Right ventricle myocardium inferior (tissue), 1 donor: ENCODE results near the gene KCNK4. TPM values are rescaled to one million over a fixed set of nuclear protein-coding genes. Genes with fewer than 3 reads are reported as not detected.
"Not testable (repeated sequence)": the region's sequence is repeated elsewhere in the genome, so short reads cannot be mapped to it uniquely, and the experiment has no call there.

Experiments used
- ATAC-seq: fragments of 200-7000 bp; cut with Tn5 transposase; one replicate; pipeline ENCODE4 v1.9.1; 2020; ENCODE audit warnings: mild to moderate bottlenecking, moderate library complexity
- DNase-seq: peaks from one replicate; pipeline ENCODE4 v3.0.0; 2021; ENCODE audit errors: missing footprints
- intact Hi-C: fragments of 100-400 bp; cut with DNase I; formaldehyde crosslinking; loops from one replicate; pipeline ENCODE4 v1.11.0; 2022
- long read RNA-seq: library from polyadenylated mRNA; unstranded; transcript quantifications from one replicate; pipeline ENCODE4 v2.0.0, GENCODE V29; 2021
- total RNA-seq: library from RNA; stranded (reverse); fragmentation: NEBNext Ultra II Directional; extraction: Animal tissue kit (Norgen Biotek cat#: 25700); gene quantifications from one replicate; pipeline ENCODE4 v1.2.1, GENCODE V29; 2021
- donor health status: DM: no; HTN: yes; CAD: no; lungs with severe emphysema.

Gene KCNK4
- not detected for total RNA-seq
- long read RNA-seq: 0 reads

- ATAC-seq (no peak), DNase-seq (peak; percentile 22)
- intact Hi-C loops: no loop called here
These were observed at the start of gene KCNK4 for GRCh38 chr11:64291262-64291751. KCNK4 (plus strand) TSS chr11:64291302; CDS start chr11:64293019, 1,717 bp downstream.

DNA sequence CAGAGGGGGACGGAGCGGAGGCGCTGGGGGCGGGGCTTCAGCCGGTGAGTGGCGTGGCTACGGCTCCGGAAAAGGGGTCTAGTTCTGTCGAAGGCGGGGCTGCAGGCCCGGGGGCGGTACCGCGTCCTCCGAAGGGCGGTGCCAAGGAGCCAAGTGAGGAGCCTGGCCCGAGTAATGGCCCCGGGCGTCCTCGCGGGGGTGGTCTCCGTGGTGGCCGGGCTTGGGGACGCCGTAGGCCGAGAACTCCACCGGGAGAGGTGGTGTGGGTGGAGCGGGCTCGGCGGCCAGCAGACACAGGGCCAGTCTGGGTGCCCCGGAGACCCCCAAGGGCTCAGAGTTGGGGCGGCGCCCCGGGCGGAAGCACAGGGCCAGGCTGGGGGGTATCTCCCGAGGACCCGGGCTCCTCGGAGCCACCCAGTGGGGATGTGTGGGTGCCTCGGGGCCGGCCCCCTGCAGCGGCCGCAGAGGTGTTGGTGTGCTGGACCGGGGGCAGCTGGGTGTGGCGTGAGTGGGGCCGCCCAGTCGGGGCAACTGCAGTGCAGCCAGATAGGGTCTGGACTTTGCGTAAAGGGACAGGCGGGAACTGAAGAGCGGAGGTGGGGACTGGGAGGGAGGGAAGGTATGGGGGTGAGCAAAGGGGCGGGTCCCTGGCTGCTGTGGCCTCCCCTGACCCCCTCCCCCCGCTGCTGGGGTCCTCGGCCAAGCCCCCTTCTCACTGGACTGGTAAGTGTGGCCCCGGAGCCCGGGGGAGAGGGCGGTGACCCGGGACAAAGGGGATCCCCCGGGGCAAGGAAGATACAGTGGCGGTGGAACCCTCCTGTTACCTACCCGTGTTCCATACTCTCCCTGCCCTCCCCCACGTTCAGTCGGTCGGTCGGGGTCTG lies 49.4 kb upstream of the KCNK4 start:
- peak; percentile 4 for ATAC-seq
- intact Hi-C loops: loop anchor here (2.0 kb wide), 1 partner anchor 63 kb away; the partner anchor contains the start of gene ESRRA

DNA sequence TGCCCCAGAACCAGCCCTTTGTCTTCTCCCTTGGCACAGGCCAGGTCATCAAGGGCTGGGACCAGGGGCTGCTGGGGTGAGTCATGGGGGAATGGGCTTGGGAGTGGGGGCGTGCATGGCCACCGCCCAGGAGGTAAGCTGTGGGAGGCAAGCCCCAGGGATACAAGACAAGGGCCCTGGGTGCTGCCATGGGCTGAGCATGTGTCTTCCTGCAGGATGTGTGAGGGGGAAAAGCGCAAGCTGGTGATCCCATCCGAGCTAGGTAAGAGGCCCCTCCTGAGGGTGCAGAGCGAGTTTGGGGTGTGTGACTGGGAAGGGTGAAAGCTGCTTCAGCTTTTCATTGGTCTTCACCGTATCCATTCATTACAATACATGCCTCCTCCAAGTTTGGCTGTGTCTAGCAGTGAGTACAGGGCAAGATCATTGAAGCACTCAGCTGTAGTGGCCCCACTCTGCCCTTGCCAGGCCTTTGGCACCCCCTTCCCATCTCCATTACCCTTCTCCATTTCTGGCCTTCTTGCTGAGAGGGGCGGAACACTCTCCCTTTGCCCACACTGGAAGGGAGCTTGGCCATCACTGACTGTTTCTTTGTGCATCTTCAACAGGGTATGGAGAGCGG lies 47.8 kb upstream of the KCNK4 start:
- DNase-seq (no peak), ATAC-seq (no peak)
- intact Hi-C loops: no loop called here

More for the DNA sequence above, 49.4 kb upstream of the KCNK4 start:
- no peak for DNase-seq

- DNase-seq (no peak), ATAC-seq (no peak)
- intact Hi-C loops: no loop called here
These were observed 47.0 kb upstream of the KCNK4 start for GRCh38 chr11:64244107-64244506.

- ATAC-seq (no peak), DNase-seq (no peak)
- intact Hi-C loops: no loop called here
These were observed 46.1 kb upstream of the KCNK4 start for GRCh38 chr11:64244966-64245365.

DNA sequence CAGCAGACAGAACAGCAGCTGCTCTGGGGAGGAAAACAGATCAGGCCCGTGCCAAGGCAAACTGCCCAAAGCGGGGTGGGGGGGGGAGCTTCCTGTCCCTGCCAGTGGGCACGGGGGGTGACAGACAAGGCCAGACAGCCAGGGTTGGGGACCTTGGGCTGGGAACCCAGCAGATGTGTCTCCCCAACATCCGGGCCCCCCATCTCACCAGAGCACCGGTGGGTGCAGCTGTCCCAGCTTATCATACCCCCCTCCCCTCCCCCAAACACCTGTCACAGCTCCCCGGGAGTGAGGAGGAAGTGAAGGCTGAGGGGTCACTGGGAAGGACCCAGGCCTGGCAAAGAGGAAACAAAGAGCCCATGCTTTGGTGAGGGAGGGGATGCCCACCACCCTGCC lies 45.7 kb upstream of the KCNK4 start:
- no peak for DNase-seq
- intact Hi-C loops: no loop called here
- no peak for ATAC-seq

DNA sequence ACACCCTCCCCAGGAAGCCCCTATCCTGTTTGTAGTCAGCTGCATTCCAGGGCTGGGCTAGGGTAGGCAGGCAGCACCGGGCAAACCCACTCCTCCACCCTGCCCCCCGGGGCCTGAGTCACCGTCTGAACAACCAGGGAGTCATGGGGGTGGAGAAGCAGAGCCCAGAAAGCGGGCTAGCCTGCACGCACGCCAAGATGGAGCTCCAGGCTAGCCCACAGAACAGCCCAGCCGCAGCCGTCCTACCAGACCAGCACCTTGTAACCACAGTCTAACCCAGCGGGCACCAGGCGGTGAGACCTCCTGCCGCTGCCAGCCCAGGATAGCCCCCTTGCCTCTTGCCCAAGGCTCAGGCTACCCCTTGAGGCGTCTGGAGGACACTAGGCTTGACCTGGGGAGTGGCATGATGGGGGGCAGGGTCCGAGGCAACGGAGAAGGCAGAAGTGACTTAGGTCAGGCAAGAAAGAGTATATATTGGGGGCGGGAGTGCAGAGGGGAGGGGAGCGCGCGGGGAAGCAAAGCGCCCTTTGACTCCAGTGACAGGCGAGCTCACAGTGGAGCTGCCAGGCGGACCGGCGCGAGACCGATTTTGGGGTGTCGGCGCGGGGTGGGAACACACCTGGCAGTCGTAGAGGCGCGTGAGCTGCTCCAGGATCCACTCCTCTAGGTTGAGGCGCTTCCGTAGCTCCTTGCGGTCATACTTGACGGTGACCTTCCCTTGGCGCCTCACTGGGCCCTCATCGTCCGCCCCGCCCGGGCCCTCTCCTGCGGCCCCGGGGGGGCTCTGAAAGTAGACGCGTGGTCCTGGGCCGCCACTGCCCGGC lies 45.1 kb upstream of the KCNK4 start:
- intact Hi-C loops: no loop called here
- DNase-seq (peak; percentile 83), ATAC-seq (no peak)

GRCh38 chr11:64246621-64246870 lies 44.6 kb upstream of the KCNK4 start:
- intact Hi-C loops, ATAC-seq, DNase-seq: not testable (repeated sequence)

- ATAC-seq (peak; percentile 73), DNase-seq (peak; percentile 95)
- intact Hi-C loops: no loop called here
These were observed 44.0 kb upstream of the KCNK4 start, which contains the start of gene PPP1R14B for GRCh38 chr11:64246871-64247728. PPP1R14B (minus strand) TSS chr11:64246943; CDS start chr11:64246673, 270 bp downstream.

DNA sequence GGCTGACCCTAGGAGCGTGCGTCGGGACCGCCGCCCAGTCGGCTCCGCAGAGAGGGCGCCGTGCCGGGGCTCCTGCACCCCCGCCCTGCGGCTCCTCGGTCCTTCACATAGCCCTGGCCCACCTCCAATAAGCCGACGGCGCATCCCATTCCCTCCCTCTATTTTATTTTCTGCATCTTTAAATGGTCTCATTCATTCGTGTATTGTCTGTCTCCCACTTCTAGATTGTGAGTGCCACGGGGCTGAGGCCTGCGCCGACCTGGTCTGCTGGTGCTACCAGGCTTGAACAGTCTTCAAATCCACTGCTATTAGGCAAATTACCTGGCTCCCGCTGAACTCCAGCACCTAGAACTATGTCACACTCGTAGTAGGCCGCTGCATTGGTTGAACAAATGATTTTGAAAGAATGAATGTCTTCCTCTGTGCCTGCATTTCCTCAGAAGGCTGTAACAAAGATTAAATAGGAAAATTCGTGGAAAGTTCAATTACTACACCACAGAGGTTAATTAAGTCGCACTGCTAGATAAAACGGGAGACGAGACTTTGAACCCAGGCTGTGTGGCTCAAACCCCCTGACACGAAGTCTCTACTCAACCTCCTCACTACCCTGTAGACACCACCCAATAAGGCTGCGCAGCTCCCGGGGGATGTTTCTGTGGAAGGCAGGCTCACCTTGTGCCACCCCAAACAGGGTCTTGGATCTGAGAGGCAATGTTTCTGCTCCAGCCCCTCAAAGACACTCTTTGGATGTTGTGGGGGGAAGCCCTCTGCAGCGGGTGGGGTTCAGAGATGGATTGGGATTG lies 43.2 kb upstream of the KCNK4 start:
- no peak for ATAC-seq
- intact Hi-C loops: loop anchor here (2.0 kb wide), 1 partner anchor 21 kb away; no protein-coding TSS in a partner anchor
- DNase-seq: no peak

GRCh38 chr11:64248578-64248977 lies 42.5 kb upstream of the KCNK4 start:
- ATAC-seq (no peak), DNase-seq (no peak)
- intact Hi-C loops: loop anchor here (2.0 kb wide), 1 partner anchor 20 kb away; no protein-coding TSS in a partner anchor

DNA sequence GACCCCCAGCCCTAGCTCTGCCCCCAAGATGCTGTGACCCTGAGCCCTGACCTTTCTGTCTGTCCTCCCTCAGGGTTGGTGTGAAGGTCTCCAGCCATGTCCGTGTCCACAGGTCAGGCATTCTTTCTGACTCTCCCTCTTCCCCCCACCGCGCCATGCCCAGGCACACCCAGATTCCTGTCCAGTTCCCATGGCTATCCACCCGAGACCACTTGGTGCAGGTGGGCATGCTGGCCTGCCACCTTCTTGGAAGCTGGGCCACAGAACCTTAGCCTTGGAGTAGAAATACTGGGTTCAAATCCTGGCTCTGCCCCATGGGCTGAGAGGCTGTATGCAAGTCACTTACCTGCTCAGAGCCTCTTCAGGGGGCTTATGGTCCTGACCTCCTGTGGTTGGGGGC lies 42.1 kb upstream of the KCNK4 start:
- no peak for DNase-seq
- ATAC-seq: no peak
- intact Hi-C loops: loop anchor here (2.0 kb wide), 1 partner anchor 20 kb away; no protein-coding TSS in a partner anchor

GRCh38 chr11:64249563-64250414 lies 41.3 kb upstream of the KCNK4 start:
- intact Hi-C loops: loop anchor here (2.0 to 5.0 kb wide), 2 partner anchors 19 to 53 kb away; partner anchors contain the start of gene CATSPERZ
- no peak for ATAC-seq
- no peak for DNase-seq

GRCh38 chr11:64250415-64251015 lies 40.6 kb upstream of the KCNK4 start:
- intact Hi-C loops: loop anchor here (5.0 kb wide), 1 partner anchor 52 kb away; the partner anchor contains the start of gene CATSPERZ

GRCh38 chr11:64251016-64251752 lies 39.9 kb upstream of the KCNK4 start, which contains the start of gene PLCB3:
PLCB3 (plus strand) TSS chr11:64251530; CDS start chr11:64251650, 120 bp downstream.
- intact Hi-C loops: loop anchor here (5.0 kb wide), 1 partner anchor 51 kb away; the partner anchor contains the start of gene CATSPERZ
- DNase-seq (peak; percentile 86), ATAC-seq (peak; percentile 63)

More at GRCh38 chr11:64250415-64251015, 40.6 kb upstream of the KCNK4 start:
- ATAC-seq (no peak), DNase-seq (no peak)
